Heart right ventricle (tissue), 16 donors: ENCODE results near the gene PPP2R5E. TPM values are rescaled to one million over a fixed set of nuclear protein-coding genes. Genes with fewer than 3 reads are reported as not detected.
"Not testable (repeated sequence)": the region's sequence is repeated elsewhere in the genome, so short reads cannot be mapped to it uniquely, and the experiment has no call there.

Experiments
- ATAC-seq, 8 donors: fragments of 200-7000 bp; cut with Tn5 transposase; one replicate each; pipeline ENCODE4 v1.9.1; 2020; ENCODE audit warnings: mild to moderate bottlenecking in 8 of 8, moderate library complexity in 8 of 8, moderate number of reproducible peaks in 1 of 8
- DNase-seq, 2 donors: peaks; one replicate each; pipeline ENCODE4 v3.0.0-alpha.2; 2020
- H3K27ac ChIP-seq, 10 donors: fragments of 200-600 bp; sonication (generic) in 2 of 10; one replicate each; pipeline versions ENCODE4 v1.5.0 to v1.8.0; 2020 to 2022; ENCODE audit warnings: mild to moderate bottlenecking in 3 of 10
- H3K27me3 ChIP-seq, 7 donors: fragments of 200-600 bp; one replicate each; pipeline ENCODE4 v1.8.0; 2021 to 2022; ENCODE audit warnings: mild to moderate bottlenecking in 2 of 7
- H3K36me3 ChIP-seq, 9 donors: fragments of 200-600 bp; sonication (generic) in 1 of 9; one replicate each; pipeline versions ENCODE4 v1.5.0 to v1.8.0; 2020 to 2022; ENCODE audit warnings: mild to moderate bottlenecking in 2 of 9
- H3K4me1 ChIP-seq, 9 donors: fragments of 200-600 bp; sonication (generic) in 1 of 9; one replicate each; pipeline versions ENCODE4 v1.5.0 to v1.8.0; 2020 to 2022; ENCODE audit warnings: mild to moderate bottlenecking in 4 of 9
- H3K4me3 ChIP-seq, 10 donors: fragments of 200-600 bp; sonication (generic) in 2 of 10; one replicate each; pipeline versions ENCODE4 v1.5.0 to v1.8.0; 2020 to 2022; ENCODE audit warnings: mild to moderate bottlenecking in 7 of 10, moderate library complexity in 2 of 10
- H3K9me3 ChIP-seq, 11 donors: fragments of 200-600 bp in 10 of 11; sonication (generic) in 2 of 11; one replicate each; pipeline versions ENCODE4 v1.5.0 to v1.8.0; 2013 to 2022; ENCODE audit warnings: mild to moderate bottlenecking in 2 of 11, control low read depth in 1 of 11, moderate library complexity in 1 of 11
- WGBS, 2 donors: extraction: QIAGEN DNeasy Blood & Tissue Kit; methylation state at CpG; one replicate each; pipeline ENCODE4 v1.1.7; 2013; ENCODE audit warnings: inconsistent platforms in 1 of 2; 5-methylcytosine and 5-hydroxymethylcytosine counted together
- intact Hi-C, 10 donors: fragments of 100-400 bp; cut with DNase I; formaldehyde crosslinking; loops; one replicate each; pipeline versions ENCODE4 v1.11.1 to v1.14.2; 2022
- polyA plus RNA-seq, 2 donors: library from polyadenylated mRNA; stranded (reverse); fragments of 200-250 nt; gene quantifications; one replicate each; pipeline ENCODE4 v1.2.3, GENCODE V29; 2013
- total RNA-seq, 10 donors: library from RNA; stranded (reverse); fragmentation: NEBNext Ultra II Directional in 3 of 10; extraction: Animal tissue kit (Norgen Biotek cat#: 25700) in 3 of 10; gene quantifications; one replicate each; pipeline versions ENCODE4 v1.2.1 to v1.2.4, GENCODE V29; 2021 to 2023
- TF ChIP-seq, protein P1 (sequence below), 9 donors: fragments of 200-600 bp; sonication (generic) in 2 of 9; IDR thresholded peaks; one replicate each; pipeline versions ENCODE4 v1.5.0 to v1.8.0; 2021 to 2022; ENCODE audit warnings: antibody characterized with exemption in 9 of 9, mild to moderate bottlenecking in 5 of 9, moderate library complexity in 1 of 9
- donor health status: Arrhythmogenic right ventricular cardiomyopathy.
- donor health status: ischemic (EF 13 %, LVEDD 7.1; RV severe dilation, severe dysfunction).
- donor health status: healthy with polysubstance abuse.
- donor health status: DM: no; HTN: yes; CAD: no.
- donor health status: DM: no; HTN: no; CAD: no.
- donor health status: ischemic (EF 25% LVEDD 6.9; RV normal size, moderate dysfunction).
- donor health status: ischemic (EF 25% LVEDD 5.7; RV mildly dilated, moderate dysfunction).
- donor health status: healthy.
- donor health status: DM: yes; HTN: yes; CAD: no.
- donor health status: Ischemic cardiomyopathy.
- donor health status: ischemic (EF 35%, LVEDD 5.7; RV mildly dilated, moderate dysfunction).
- donor health status: nonischemic (EF 11% LVEDD 7.7; RV severe dilation, severe dysfunction).
- donor health status: DM: yes; HTN: yes; CAD: no.
- donor health status: PGD.
- donor health status: ischemic (EF 29% LVEDD 5.4; RV normal size, mild dysfunction).
- donor health status: nonischemic (EF 23%, LVEDD 6.1; RV moderate dilation, normal function).

PPP2R5E gene
- total and polyA plus RNA-seq, 12 donors = 6.1 to 44.4 (median 36.4) TPM

DNA sequence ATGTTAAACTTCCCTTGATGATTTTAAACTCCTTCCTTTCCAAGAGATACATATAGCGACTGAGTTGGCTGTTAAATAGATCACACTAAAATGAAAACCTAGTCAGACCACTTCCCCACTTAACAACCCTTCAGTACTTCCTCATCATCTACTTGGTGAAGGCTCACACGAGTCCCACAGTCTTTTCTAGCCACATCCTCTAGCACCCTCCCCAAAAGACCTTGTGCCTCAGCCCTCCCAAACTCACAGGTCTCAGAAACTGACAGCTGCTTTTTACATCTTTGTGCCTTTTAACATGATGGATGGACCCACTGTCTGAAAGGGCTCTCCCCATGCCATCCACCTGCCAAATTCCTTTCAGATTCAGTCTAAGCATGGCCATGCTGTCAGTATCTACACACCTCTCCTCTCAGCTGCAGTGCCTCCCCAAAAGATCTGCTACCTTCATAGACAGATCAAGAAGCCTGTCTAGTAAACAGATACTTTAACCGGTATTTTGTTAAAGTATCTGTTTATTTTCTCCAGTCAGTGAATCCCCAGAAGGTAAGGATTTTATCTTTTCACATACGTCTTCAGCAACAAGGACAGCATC lies 159.3 kb downstream of the PPP2R5E start:
- Histone ChIP-seq H3K4me1 (no peaks in the 10 kb centered on the region), H3K27ac (peak overlapping the region in 1 of 10 donors; percentile 24), H3K4me3 (no peak overlapping the region), H3K36me3 (peaks cover 0 to 99% (median 11%) of the 10 kb centered on the region in 9 donors), H3K9me3 (no peaks in the 10 kb centered on the region), H3K27me3 (no peaks in the 10 kb centered on the region)
- intact Hi-C loops = loop anchor here in 3 of 10 donors (10.0 kb wide), 2 partner anchors 251 to 381 kb away; no protein-coding TSS in a partner anchor
- DNase-seq = no peak
- no peak for ATAC-seq
- TF ChIP-seq, protein P1, sequence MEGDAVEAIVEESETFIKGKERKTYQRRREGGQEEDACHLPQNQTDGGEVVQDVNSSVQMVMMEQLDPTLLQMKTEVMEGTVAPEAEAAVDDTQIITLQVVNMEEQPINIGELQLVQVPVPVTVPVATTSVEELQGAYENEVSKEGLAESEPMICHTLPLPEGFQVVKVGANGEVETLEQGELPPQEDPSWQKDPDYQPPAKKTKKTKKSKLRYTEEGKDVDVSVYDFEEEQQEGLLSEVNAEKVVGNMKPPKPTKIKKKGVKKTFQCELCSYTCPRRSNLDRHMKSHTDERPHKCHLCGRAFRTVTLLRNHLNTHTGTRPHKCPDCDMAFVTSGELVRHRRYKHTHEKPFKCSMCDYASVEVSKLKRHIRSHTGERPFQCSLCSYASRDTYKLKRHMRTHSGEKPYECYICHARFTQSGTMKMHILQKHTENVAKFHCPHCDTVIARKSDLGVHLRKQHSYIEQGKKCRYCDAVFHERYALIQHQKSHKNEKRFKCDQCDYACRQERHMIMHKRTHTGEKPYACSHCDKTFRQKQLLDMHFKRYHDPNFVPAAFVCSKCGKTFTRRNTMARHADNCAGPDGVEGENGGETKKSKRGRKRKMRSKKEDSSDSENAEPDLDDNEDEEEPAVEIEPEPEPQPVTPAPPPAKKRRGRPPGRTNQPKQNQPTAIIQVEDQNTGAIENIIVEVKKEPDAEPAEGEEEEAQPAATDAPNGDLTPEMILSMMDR (IDR thresholded peaks at IDR 0.05) = no peak
- 78 to 80% methylated on average over 4 of the region's 4 CpGs for WGBS, 2 donors

- H3K4me3 ChIP-seq = no peak overlapping the region
- TF ChIP-seq, protein P1 (IDR thresholded peaks at IDR 0.05) = no peak
- H3K4me1 ChIP-seq = no peaks in the 10 kb centered on the region
- H3K27me3 ChIP-seq = no peaks in the 10 kb centered on the region
- peaks cover 0 to 90% (median 6%) of the 10 kb centered on the region in 9 donors for H3K36me3 ChIP-seq
- no peak overlapping the region for H3K27ac ChIP-seq
- intact Hi-C loops = loop anchor here in 1 of 10 donors (10.0 kb wide), 1 partner anchor 204 kb away; no protein-coding TSS in a partner anchor
- no peak for ATAC-seq
- WGBS, 2 donors = 99% methylated on average over 2 of the region's 2 CpGs
- no peak for DNase-seq
- no peaks in the 10 kb centered on the region for H3K9me3 ChIP-seq
Measured at GRCh38 chr14:63378444-63378843, 164.7 kb downstream of the PPP2R5E start.

- Histone ChIP-seq H3K4me1 (no peaks in the 10 kb centered on the region), H3K36me3 (peaks cover 0 to 73% (median 5%) of the 10 kb centered on the region in 9 donors), H3K27ac (no peak overlapping the region), H3K9me3 (peaks cover 0 to 4% (median 0%) of the 10 kb centered on the region in 11 donors), H3K4me3 (no peak overlapping the region), H3K27me3 (no peaks in the 10 kb centered on the region)
- intact Hi-C loops = loop anchor here in 1 of 10 donors (10.0 kb wide), 1 partner anchor 201 kb away; no protein-coding TSS in a partner anchor
- ATAC-seq = no peak
- 70 to 76% methylated on average over 3 of the region's 3 CpGs for WGBS, 2 donors
- TF ChIP-seq, protein P1 (IDR thresholded peaks at IDR 0.05) = no peak
- DNase-seq = no peak
Measured at GRCh38 chr14:63375769-63376168, 167.4 kb downstream of the PPP2R5E start.

- not testable (repeated sequence) for H3K4me1 ChIP-seq, DNase-seq, H3K27ac ChIP-seq, ATAC-seq, H3K27me3 ChIP-seq, H3K4me3 ChIP-seq
- TF ChIP-seq, protein P1 (IDR thresholded peaks at IDR 0.05) = peak in 3 of 9 donors; percentile 13 to 37 (median 37)
- 69 to 71% methylated on average over 2 of the region's 2 CpGs for WGBS, 2 donors
- Histone ChIP-seq H3K36me3 (peaks cover 0 to 40% (median 5%) of the 10 kb centered on the region in 9 donors), H3K9me3 (peaks cover 0 to 19% (median 0%) of the 10 kb centered on the region in 11 donors)
- intact Hi-C loops = loop anchor here in 1 of 10 donors (10.0 kb wide), 1 partner anchor 197 kb away; no protein-coding TSS in a partner anchor
Measured at GRCh38 chr14:63371613-63372012, 171.6 kb downstream of the PPP2R5E start.
